ENCODE measurements around the gene BABAM2. TPM values are rescaled to one million over a fixed set of nuclear protein-coding genes. Genes with fewer than 3 reads are reported as not detected.

Gene BABAM2
- total and polyA plus RNA-seq, 9 of the 15 experiments (the other 6 are each of a cell fraction or from before 2014, with no cell fraction given): 10.9 to 37.4 (median 25.6) TPM

- TF ChIP-seq IRF9 (tag; IDR thresholded peaks at IDR 0.05): no peak
- no peak for TF ChIP-seq NCOA2 (IDR thresholded peaks at IDR 0.05; ENCODE audit: partially characterized antibody in 2 of 2)
- no peak for TF ChIP-seq PKNOX1 (IDR thresholded peaks at IDR 0.05)
- TF ChIP-seq ARNT (IDR thresholded peaks at IDR 0.05): no peak
- no peak for TF ChIP-seq EGR1 (conservative IDR thresholded peaks at IDR 0.05)
- TF ChIP-seq KLF6 (CRISPR knock-in tag; IDR thresholded peaks at IDR 0.05; ENCODE audit: borderline replicate concordance): no peak
- no peak for TF ChIP-seq PHB (CRISPR knock-in tag; IDR thresholded peaks at IDR 0.05)
- TF ChIP-seq ZBTB7A (IDR thresholded peaks at IDR 0.05; ENCODE audit: borderline replicate concordance, control insufficient read depth, low read depth, low read length): no peak
- no peak for TF ChIP-seq NR2C1 (IDR thresholded peaks at IDR 0.05)
- no peak for TF ChIP-seq NR2C1 (tag; IDR thresholded peaks at IDR 0.05)
- TF ChIP-seq DDX20 (tag; IDR thresholded peaks at IDR 0.05; ENCODE audit: low read depth): no peak
- TF ChIP-seq NKRF (IDR thresholded peaks at IDR 0.05; ENCODE audit: borderline replicate concordance): no peak
- no peak for TF ChIP-seq E2F5 (CRISPR knock-in tag; IDR thresholded peaks at IDR 0.05)
- TF ChIP-seq SP2 (IDR thresholded peaks at IDR 0.05; ENCODE audit: extremely low read depth, low read depth, low read length, poor library complexity, severe bottlenecking): no peak
- TF ChIP-seq JUND (IDR thresholded peaks at IDR 0.05; ENCODE audit: borderline replicate concordance, low read depth, low read length): no peak
- TF ChIP-seq JUND (tag; IDR thresholded peaks at IDR 0.05; ENCODE audit: borderline replicate concordance, low read depth, low read length): no peak
- TF ChIP-seq ETS1 (conservative IDR thresholded peaks at IDR 0.05; ENCODE audit: control insufficient read depth, low read depth, low read length): no peak
- Histone ChIP-seq H3K9me3 (replicated peaks; ENCODE audit: control insufficient read depth, insufficient read depth, low read depth, low read length) (no peaks in the 10 kb centered on the region), H3K79me2 (ENCODE audit: control insufficient read depth, insufficient read depth, low read length) (no peaks in the 10 kb centered on the region), H3K36me3 (ENCODE audit: control insufficient read depth, insufficient read depth, low read length) (no peaks in the 10 kb centered on the region), H3K27me3 (ENCODE audit: control insufficient read depth in 2 of 2, insufficient read depth in 2 of 2, low read length in 2 of 2) (no peaks in the 10 kb centered on the region), H3K9ac (ENCODE audit: insufficient read depth in 1 of 2, low read depth in 2 of 2, low read length in 2 of 2) (no peak overlapping the region), H3K9me1 (ENCODE audit: control insufficient read depth, insufficient read depth, low read length) (no peaks in the 10 kb centered on the region), H3K4me3 (no peak overlapping the region), H4K20me1 (replicated peaks; ENCODE audit: control insufficient read depth, insufficient read depth, low read length) (no peaks in the 10 kb centered on the region), H3K4me1 (replicated peaks in 1 of 2; ENCODE audit: control insufficient read depth in 2 of 2, insufficient read depth in 2 of 2, low read length in 2 of 2) (no peaks in the 10 kb centered on the region), H3K27ac (ENCODE audit: extremely low read depth, low read depth, low read length) (no peak overlapping the region), H2AFZ (ENCODE audit: low read depth, low read length) (no peak overlapping the region), H3K4me2 (ENCODE audit: insufficient read depth, low read length) (no peak overlapping the region)
- CTCF ChIA-PET (ENCODE audit: low intra/inter-chr PET ratio): no interaction called here
- POLR2A ChIA-PET: no interaction called here
- DNase-seq (ENCODE audit: extremely low read depth in 1 of 4, low spot score in 3 of 4) (no peak), FAIRE-seq (no peak), ATAC-seq (no peak)
- WGBS (ENCODE audit: insufficient coverage, low coverage, missing lambda C conversion rate): 76% methylated on average over 6 of the region's 7 CpGs
- in situ Hi-C loops (cut with MboI): no loop called here
- BruUV-seq (replicated peaks): no TSS peak
- intact Hi-C loops (cut with micrococcal nuclease): no loop called here
Measured at GRCh38 chr2:28028025-28028424, 137.5 kb downstream of the BABAM2 start.
